HPDE6-E6E7 (cell line): ENCODE measurements around the gene PRXL2A.
"Not testable (repeated sequence)": the region's sequence is repeated elsewhere in the genome, so short reads cannot be mapped to it uniquely, and the experiment has no call there.

Experiments
- DNase-seq: peaks from one replicate; pipeline ENCODE4 v3.0.0; 2011; ENCODE audit warnings: missing footprints; ENCODE audit errors: extremely low spot score

The PRXL2A gene

GRCh38 chr10:80474941-80475340, 66.6 kb downstream of the PRXL2A start:
- no peak for DNase-seq

GRCh38 chr10:80475641-80476040, 67.3 kb downstream of the PRXL2A start:
- not testable (repeated sequence) for DNase-seq

- no peak for DNase-seq
Observed at GRCh38 chr10:80476685-80477084, 68.3 kb downstream of the PRXL2A start.

GRCh38 chr10:80477813-80478212, 69.5 kb downstream of the PRXL2A start:
- DNase-seq = peak; percentile 93

- DNase-seq = not testable (repeated sequence)
Observed at GRCh38 chr10:80480373-80480772, 72.0 kb downstream of the PRXL2A start.

- no peak for DNase-seq
Observed at GRCh38 chr10:80480852-80481251, 72.5 kb downstream of the PRXL2A start.

- DNase-seq = no peak
Observed at GRCh38 chr10:80484243-80484642, 75.9 kb downstream of the PRXL2A start.

GRCh38 chr10:80484676-80485075, 76.3 kb downstream of the PRXL2A start:
- no peak for DNase-seq

- no peak for DNase-seq
Observed at GRCh38 chr10:80485076-80485945, 77.0 kb downstream of the PRXL2A start.

- no peak for DNase-seq
Observed at GRCh38 chr10:80485946-80486764, 77.8 kb downstream of the PRXL2A start.
